ENCODE results near the gene PHAF1.
A peak's percentile ranks its signal among the peaks of the same experiment; 100 is the strongest.

PHAF1 gene

GRCh38 chr16:67180166-67180565, 70.4 kb downstream of the PHAF1 start:
- DNase-seq (ENCODE audit: low spot score) = no peak

GRCh38 chr16:67181346-67181745, 71.6 kb downstream of the PHAF1 start:
- DNase-seq (ENCODE audit: low spot score) = no peak

- DNase-seq (ENCODE audit: low spot score) = no peak
These were observed 72.5 kb downstream of the PHAF1 start for GRCh38 chr16:67182288-67182687.

GRCh38 chr16:67183284-67183626, 73.5 kb downstream of the PHAF1 start:
- no peak for DNase-seq (ENCODE audit: low spot score)

GRCh38 chr16:67183627-67184452, 74.1 kb downstream of the PHAF1 start, which contains the start of gene MATCAP1:
Gene MATCAP1 (minus strand): TSS chr16:67183963. CDS start chr16:67180610, 3,353 bp downstream.
- peak; percentile 98 for DNase-seq (ENCODE audit: low spot score)

GRCh38 chr16:67184453-67184994, 74.8 kb downstream of the PHAF1 start:
- DNase-seq (ENCODE audit: low spot score) = peak; percentile 23

- peak; percentile 79 for DNase-seq (ENCODE audit: low spot score)
These were observed 75.4 kb downstream of the PHAF1 start for GRCh38 chr16:67184995-67185650.

GRCh38 chr16:67185651-67186134, 76.0 kb downstream of the PHAF1 start:
- DNase-seq (ENCODE audit: low spot score) = no peak

GRCh38 chr16:67186550-67186950, 76.8 kb downstream of the PHAF1 start:
- DNase-seq (ENCODE audit: low spot score) = no peak

GRCh38 chr16:67187175-67187890, 77.6 kb downstream of the PHAF1 start:
- no peak for DNase-seq (ENCODE audit: low spot score)

GRCh38 chr16:67188323-67188722, 78.6 kb downstream of the PHAF1 start:
- DNase-seq (ENCODE audit: low spot score) = no peak

GRCh38 chr16:67188798-67189197, 79.1 kb downstream of the PHAF1 start:
- no peak for DNase-seq (ENCODE audit: low spot score)

- DNase-seq (ENCODE audit: low spot score) = no peak
These were observed 80.3 kb downstream of the PHAF1 start, which contains the start of gene EXOC3L1 for GRCh38 chr16:67190041-67190440. Gene EXOC3L1 (minus strand): TSS chr16:67190136. CDS start chr16:67189676, 460 bp downstream.

- no peak for DNase-seq (ENCODE audit: low spot score)
These were observed 81.0 kb downstream of the PHAF1 start for GRCh38 chr16:67190448-67191399.

- no peak for DNase-seq (ENCODE audit: low spot score)
These were observed 81.8 kb downstream of the PHAF1 start for GRCh38 chr16:67191411-67191994.

- peak; percentile 98 for DNase-seq (ENCODE audit: low spot score)
These were observed 82.4 kb downstream of the PHAF1 start, which contains the start of gene E2F4 for GRCh38 chr16:67191995-67192681. Gene E2F4 (plus strand): TSS chr16:67192155. CDS start chr16:67192228, 73 bp downstream.

GRCh38 chr16:67192781-67193361, 83.1 kb downstream of the PHAF1 start:
- no peak for DNase-seq (ENCODE audit: low spot score)

- DNase-seq (ENCODE audit: low spot score) = no peak
These were observed 83.8 kb downstream of the PHAF1 start for GRCh38 chr16:67193536-67193935.

- no peak for DNase-seq (ENCODE audit: low spot score)
These were observed 84.5 kb downstream of the PHAF1 start for GRCh38 chr16:67194260-67194659.

GRCh38 chr16:67195676-67196075, 85.9 kb downstream of the PHAF1 start:
- no peak for DNase-seq (ENCODE audit: low spot score)

All from iPS-NIHi11 (cell line).